Caco-2 (cell line): Measurements from ENCODE around the gene MTX1. TPM values are rescaled to one million over a fixed set of nuclear protein-coding genes. Genes with fewer than 3 reads are reported as not detected.

Source experiments
- BruUV-seq: library from RNA; stranded (reverse); fragments of 400-500 nt; replicated peaks from 2 replicates; lab custom pipeline; 2021; lab: Mats Ljungman, UMichigan
- CTCF ChIA-PET: fragments of 300-600 bp; sonication (Branson Sonifier 250); formaldehyde crosslinking; loops from one replicate; lab custom pipeline; 2022; ENCODE audit warnings: antibody characterized with exemption; lab: Charles Lee
- POLR2A ChIA-PET: fragments of 300-600 bp; sonication (Branson Sonifier 250); formaldehyde crosslinking; loops from one replicate; lab custom pipeline; 2022; ENCODE audit warnings: antibody characterized with exemption; lab: Charles Lee
- DNase-seq, 2 experiments: peaks; one replicate each; pipeline versions ENCODE4 v3.0.0 to v3.0.0-alpha.2; 2020 to 2022
- H3K27me3 ChIP-seq: replicated peaks from 2 replicates; pipeline ENCODE4 v1.6.0; 2011; ENCODE audit warnings: low read length; ENCODE audit not compliant: control insufficient read depth, insufficient read depth
- H3K36me3 ChIP-seq: 2 replicates; pipeline ENCODE4 v1.5.1; 2011; ENCODE audit warnings: low read length; ENCODE audit not compliant: control insufficient read depth, insufficient read depth
- H3K4me1 ChIP-seq: fragments of 250-450 bp; sonication (Bioruptor Pico); 2 replicates; pipeline ENCODE4 v1.5.1; 2020; ENCODE audit warnings: mild to moderate bottlenecking
- H3K4me3 ChIP-seq: 2 replicates; pipeline ENCODE4 v1.5.1; 2011; ENCODE audit warnings: low read depth, mild to moderate bottlenecking, control low read depth, low read length
- H3K9me3 ChIP-seq: fragments of 250-450 bp; sonication (Bioruptor Pico); 2 replicates; pipeline ENCODE4 v1.5.1; 2020; ENCODE audit warnings: mild to moderate bottlenecking, moderate library complexity
- H3K27ac Mint-ChIP-seq: one replicate; pipeline ENCODE4 v1.8.0; 2022; ENCODE audit warnings: mixed read lengths; ENCODE audit not compliant: unreplicated experiment
- H3K27me3 Mint-ChIP-seq: one replicate; pipeline ENCODE4 v1.8.0; 2022; ENCODE audit warnings: mixed read lengths; ENCODE audit not compliant: insufficient read depth, unreplicated experiment
- H3K36me3 Mint-ChIP-seq: one replicate; pipeline ENCODE4 v1.8.0; 2022; ENCODE audit warnings: mild to moderate bottlenecking, mixed read lengths; ENCODE audit not compliant: insufficient read depth, unreplicated experiment
- H3K4me1 Mint-ChIP-seq: one replicate; pipeline ENCODE4 v1.8.0; 2022; ENCODE audit warnings: low read depth, mixed read lengths; ENCODE audit not compliant: unreplicated experiment
- H3K4me3 Mint-ChIP-seq: one replicate; pipeline ENCODE4 v1.8.0; 2022; ENCODE audit warnings: mild to moderate bottlenecking, moderate library complexity, mixed read lengths; ENCODE audit not compliant: unreplicated experiment
- H3K9me3 Mint-ChIP-seq: one replicate; pipeline ENCODE4 v1.8.0; 2022; ENCODE audit warnings: mixed read lengths; ENCODE audit not compliant: unreplicated experiment
- intact Hi-C: fragments of 100-400 bp; cut with micrococcal nuclease; formaldehyde crosslinking; loops from one replicate; pipeline ENCODE4 v1.10.0; 2022; ENCODE audit not compliant: unreplicated experiment
- total RNA-seq: library from RNA; stranded (reverse); gene quantifications from 2 replicates; pipeline ENCODE4 v1.2.3, GENCODE V29; 2022
- TF ChIP-seq, protein P1 (sequence below), 2 experiments: fragments of 200-600 bp in 1 of 2; IDR thresholded peaks; 1 replicate in 1 of 2; 2 replicates in 1 of 2; pipeline versions ENCODE4 v1.5.1 to v1.8.0; 2011 to 2022; ENCODE audit warnings: antibody characterized with exemption in 1 of 2, control low read depth in 1 of 2, inconsistent platforms in 1 of 2, low read depth in 1 of 2, low read length in 1 of 2, mild to moderate bottlenecking in 1 of 2, moderate library complexity in 1 of 2; ENCODE audit not compliant: insufficient read depth in 1 of 2, severe bottlenecking in 1 of 2, unreplicated experiment in 1 of 2

MTX1 gene
- total RNA-seq, 1 experiment from 2014 or later: 65.3 TPM

DNA sequence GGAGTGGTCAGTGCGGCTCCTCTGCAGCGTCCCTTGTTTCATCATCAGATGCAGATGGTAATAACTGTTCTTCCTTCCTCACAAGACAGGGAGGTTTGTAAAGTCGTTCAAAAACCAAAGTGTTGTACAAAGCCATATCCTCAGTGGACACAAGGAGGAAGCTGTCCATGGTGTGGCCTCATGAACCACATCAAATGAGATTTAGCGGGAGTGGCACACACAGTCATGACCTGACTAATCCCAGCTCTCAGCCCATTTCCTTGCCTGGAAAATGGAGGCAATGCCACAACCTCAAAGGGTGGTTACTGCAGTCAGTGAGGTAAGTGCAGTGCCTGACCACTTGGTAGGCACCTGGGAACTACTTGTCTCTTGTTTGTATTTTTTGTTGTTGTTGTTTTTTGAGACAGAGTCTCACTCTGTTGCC lies 33.4 kb downstream of the MTX1 start:
- no peaks in the 10 kb centered on the region for H3K36me3 ChIP-seq
- H3K4me1 ChIP-seq: peaks cover 6% of the 10 kb centered on the region; the same call in 1 of the 2 replicates
- intact Hi-C loops: loop anchor here (5.0 kb wide), 1 partner anchor 50 kb away; no protein-coding TSS in a partner anchor
- POLR2A ChIA-PET: no interaction called here
- H3K27ac Mint-ChIP-seq: peak overlapping the region; percentile 74
- H3K27me3 Mint-ChIP-seq: peaks cover 3% of the 10 kb centered on the region
- no peaks in the 10 kb centered on the region for H3K27me3 ChIP-seq
- no peak overlapping the region for H3K4me3 ChIP-seq
- H3K36me3 Mint-ChIP-seq: peaks cover 17% of the 10 kb centered on the region
- CTCF ChIA-PET: interaction anchor here (0.6 to 1.3 kb wide), 2 partner anchors 35 to 75 kb away, joined by 3 to 6 read pairs; no protein-coding TSS in a partner anchor
- TF ChIP-seq, protein P1, sequence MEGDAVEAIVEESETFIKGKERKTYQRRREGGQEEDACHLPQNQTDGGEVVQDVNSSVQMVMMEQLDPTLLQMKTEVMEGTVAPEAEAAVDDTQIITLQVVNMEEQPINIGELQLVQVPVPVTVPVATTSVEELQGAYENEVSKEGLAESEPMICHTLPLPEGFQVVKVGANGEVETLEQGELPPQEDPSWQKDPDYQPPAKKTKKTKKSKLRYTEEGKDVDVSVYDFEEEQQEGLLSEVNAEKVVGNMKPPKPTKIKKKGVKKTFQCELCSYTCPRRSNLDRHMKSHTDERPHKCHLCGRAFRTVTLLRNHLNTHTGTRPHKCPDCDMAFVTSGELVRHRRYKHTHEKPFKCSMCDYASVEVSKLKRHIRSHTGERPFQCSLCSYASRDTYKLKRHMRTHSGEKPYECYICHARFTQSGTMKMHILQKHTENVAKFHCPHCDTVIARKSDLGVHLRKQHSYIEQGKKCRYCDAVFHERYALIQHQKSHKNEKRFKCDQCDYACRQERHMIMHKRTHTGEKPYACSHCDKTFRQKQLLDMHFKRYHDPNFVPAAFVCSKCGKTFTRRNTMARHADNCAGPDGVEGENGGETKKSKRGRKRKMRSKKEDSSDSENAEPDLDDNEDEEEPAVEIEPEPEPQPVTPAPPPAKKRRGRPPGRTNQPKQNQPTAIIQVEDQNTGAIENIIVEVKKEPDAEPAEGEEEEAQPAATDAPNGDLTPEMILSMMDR (IDR thresholded peaks at IDR 0.05; ENCODE audit: insufficient read depth in 1 of 2, low read depth in 1 of 2, low read length in 1 of 2, severe bottlenecking in 1 of 2, unreplicated experiment in 1 of 2): no peak
- H3K4me1 Mint-ChIP-seq: peaks cover 24% of the 10 kb centered on the region
- BruUV-seq: no TSS peak
- DNase-seq: no peak
- H3K9me3 ChIP-seq: no peaks in the 10 kb centered on the region
- peak overlapping the region; percentile 71 for H3K4me3 Mint-ChIP-seq
- no peaks in the 10 kb centered on the region for H3K9me3 Mint-ChIP-seq

DNA sequence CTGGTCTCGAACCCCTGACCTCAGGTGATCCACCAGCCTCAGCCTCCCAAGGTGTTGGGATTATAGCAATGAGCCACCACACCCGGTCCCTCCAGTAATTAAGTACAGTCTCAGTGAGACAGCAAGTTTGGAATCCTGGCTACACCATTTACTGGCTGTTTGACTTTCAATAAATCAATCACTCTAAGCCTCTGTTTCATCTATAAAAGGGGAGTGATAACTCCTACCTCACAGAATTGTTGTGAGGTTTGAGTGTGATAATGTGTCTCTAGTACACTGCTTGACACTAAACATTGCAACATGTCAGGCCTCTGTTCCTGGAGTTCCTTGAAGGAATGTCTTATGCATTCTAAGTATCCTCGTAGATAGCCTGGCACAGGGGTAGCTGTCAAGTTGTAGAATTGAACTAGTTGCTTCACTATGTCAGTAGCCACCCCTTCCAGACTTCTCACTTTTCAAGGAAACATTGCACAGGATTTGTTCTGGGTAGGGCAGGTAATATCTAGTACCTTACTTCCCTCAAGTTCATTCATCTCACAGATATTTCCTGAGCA lies 34.4 kb downstream of the MTX1 start:
- TF ChIP-seq, protein P1 (IDR thresholded peaks at IDR 0.05; ENCODE audit: insufficient read depth in 1 of 2, low read depth in 1 of 2, low read length in 1 of 2, severe bottlenecking in 1 of 2, unreplicated experiment in 1 of 2): no peak
- peak in 1 of 2 experiments; percentile 23 for DNase-seq
- peaks cover 6% of the 10 kb centered on the region; the same call in 1 of the 2 replicates for H3K4me1 ChIP-seq
- H3K4me1 Mint-ChIP-seq: peaks cover 24% of the 10 kb centered on the region
- H3K9me3 Mint-ChIP-seq: no peaks in the 10 kb centered on the region
- intact Hi-C loops: loop anchor here (5.0 kb wide), 1 partner anchor 51 kb away; no protein-coding TSS in a partner anchor
- no TSS peak for BruUV-seq
- no peaks in the 10 kb centered on the region for H3K27me3 ChIP-seq
- no peaks in the 10 kb centered on the region for H3K36me3 ChIP-seq
- peak overlapping the region; percentile 31 for H3K27ac Mint-ChIP-seq
- no peaks in the 10 kb centered on the region for H3K9me3 ChIP-seq
- CTCF ChIA-PET: no interaction called here
- POLR2A ChIA-PET: no interaction called here
- H3K36me3 Mint-ChIP-seq: peaks cover 17% of the 10 kb centered on the region
- peak overlapping the region; percentile 70 for H3K4me3 Mint-ChIP-seq
- peaks cover 3% of the 10 kb centered on the region for H3K27me3 Mint-ChIP-seq
- peak overlapping the region; percentile 70 for H3K4me3 ChIP-seq

DNA sequence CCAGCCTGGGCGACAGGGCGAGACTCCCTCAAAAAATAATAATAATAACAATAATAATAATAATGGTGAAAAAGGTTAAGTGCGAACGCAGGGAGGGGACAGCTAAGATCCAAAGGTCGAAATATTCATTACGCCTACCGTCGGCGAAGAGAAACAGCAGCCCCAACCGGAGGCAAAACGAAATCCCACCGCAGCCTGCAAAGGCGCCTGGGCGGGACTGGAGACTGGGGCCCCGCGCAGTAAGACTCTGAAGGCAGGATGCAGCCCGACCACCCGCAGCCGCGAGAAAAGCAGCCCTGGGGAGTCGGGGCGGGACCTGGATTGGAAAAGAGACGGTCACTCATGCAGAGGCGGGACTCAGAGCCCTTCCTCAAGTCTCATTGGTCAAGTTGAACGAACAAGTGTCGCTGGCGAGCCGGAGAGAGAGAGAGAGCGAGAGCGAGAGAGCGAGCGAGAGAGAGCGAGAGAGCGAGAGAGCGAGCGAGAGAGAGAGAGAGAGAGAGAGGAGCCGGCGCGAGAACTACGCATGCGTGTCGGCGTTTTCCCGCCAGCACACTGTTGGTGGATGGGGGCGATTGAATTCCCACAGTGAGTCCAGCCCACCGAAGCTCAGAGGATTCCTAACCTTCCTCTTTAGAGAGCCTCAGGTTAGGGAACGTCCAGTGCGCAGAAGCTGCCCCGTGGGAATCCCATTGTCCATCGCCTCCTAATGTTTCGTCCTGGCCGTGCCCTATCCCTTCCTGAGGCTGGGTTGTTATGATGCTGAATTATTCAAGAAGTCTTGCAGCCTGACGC lies 36.1 kb downstream of the MTX1 start:
- H3K27me3 Mint-ChIP-seq: peaks cover 3% of the 10 kb centered on the region
- CTCF ChIA-PET: interaction anchor here (1.9 to 2.3 kb wide), 4 partner anchors 29 to 72 kb away, joined by 6 to 10 read pairs (median 8); partner anchors contain the start of genes CLK2 and KRTCAP2
- H3K4me3 Mint-ChIP-seq: peak overlapping the region; percentile 70
- H3K27ac Mint-ChIP-seq: peak overlapping the region; percentile 71
- no TSS peak for BruUV-seq
- no peaks in the 10 kb centered on the region for H3K9me3 ChIP-seq
- peak overlapping the region; percentile 70 for H3K4me3 ChIP-seq
- intact Hi-C loops: loop anchor here (1.0 to 5.0 kb wide), 4 partner anchors 17 to 52 kb away; partner anchors contain the start of genes CLK2 and THBS3
- POLR2A ChIA-PET: interaction anchor here (0.6 to 1.5 kb wide), 5 partner anchors 17 to 38 kb away, joined by 3 to 10 read pairs (median 4); partner anchors contain the start of genes CLK2 and SCAMP3
- H3K27me3 ChIP-seq: no peaks in the 10 kb centered on the region
- peaks cover 17% of the 10 kb centered on the region for H3K36me3 Mint-ChIP-seq
- H3K4me1 ChIP-seq: peaks cover 6% of the 10 kb centered on the region; the same call in 1 of the 2 replicates
- no peaks in the 10 kb centered on the region for H3K36me3 ChIP-seq
- H3K9me3 Mint-ChIP-seq: no peaks in the 10 kb centered on the region
- peaks cover 24% of the 10 kb centered on the region for H3K4me1 Mint-ChIP-seq
- peak; percentile 98 to 99 for DNase-seq
- TF ChIP-seq, protein P1 (IDR thresholded peaks at IDR 0.05; ENCODE audit: insufficient read depth in 1 of 2, low read depth in 1 of 2, low read length in 1 of 2, severe bottlenecking in 1 of 2, unreplicated experiment in 1 of 2): no peak
